H1 (cell line): ENCODE data around the gene CEBPE.

ENCODE experiments used
- CREB1 ChIP-seq: IDR thresholded peaks from 2 replicates; pipeline ENCODE4 v1.6.1; 2012; ENCODE audit warnings: inconsistent platforms
- CTCF ChIP-seq, 3 experiments: IDR thresholded peaks; 1 replicate in 2 of 3; 2 replicates in 1 of 3; pipeline versions ENCODE4 v1.5.1 to v1.6.1; 2011; ENCODE audit warnings: low read length in 3 of 3, mild to moderate bottlenecking in 3 of 3, inconsistent platforms in 2 of 3, low read depth in 1 of 3, moderate library complexity in 1 of 3; ENCODE audit not compliant: insufficient read depth in 1 of 3; ENCODE audit errors: control extremely low read depth in 1 of 3
- POLR2A ChIP-seq, 2 experiments: IDR thresholded peaks; 1 replicate in 1 of 2; 2 replicates in 1 of 2; pipeline ENCODE4 v1.6.1; 2011; ENCODE audit warnings: low read depth in 2 of 2, low read length in 2 of 2, mild to moderate bottlenecking in 2 of 2; ENCODE audit errors: control extremely low read depth in 1 of 2
- POLR2AphosphoS5 ChIP-seq: IDR thresholded peaks from 2 replicates; pipeline ENCODE4 v1.6.1; 2011; ENCODE audit warnings: low read depth, low read length
- RBBP5 ChIP-seq: IDR thresholded peaks from 2 replicates; pipeline ENCODE4 v1.7.1; 2012; ENCODE audit warnings: low read depth, mild to moderate bottlenecking, inconsistent platforms, low read length, moderate library complexity, borderline replicate concordance
- SP1 ChIP-seq: IDR thresholded peaks from 2 replicates; pipeline ENCODE4 v1.6.1; 2011; ENCODE audit warnings: low read depth, low read length
- TAF7 ChIP-seq: optimal IDR thresholded peaks from 2 replicates; pipeline ENCODE3; 2011; ENCODE audit warnings: low read depth, mild to moderate bottlenecking, inconsistent platforms, low read length, moderate library complexity, borderline replicate concordance
- ZNF274 ChIP-seq: IDR thresholded peaks from 2 replicates; pipeline ENCODE4 v1.7.0; 2012; ENCODE audit warnings: low read length, borderline replicate concordance; ENCODE audit errors: extremely low read depth

- no peak for TF ChIP-seq TAF7
- no peak for TF ChIP-seq CREB1
- TF ChIP-seq RBBP5: no peak
- no peak for TF ChIP-seq ZNF274
- no peak for TF ChIP-seq CTCF (IDR thresholded peaks at IDR 0.05; ENCODE audit: control extremely low read depth in 1 of 3, insufficient read depth in 1 of 3, low read depth in 1 of 3, low read length in 3 of 3)
- no peak for TF ChIP-seq POLR2A (IDR thresholded peaks at IDR 0.05; ENCODE audit: control extremely low read depth in 1 of 2, low read depth in 2 of 2, low read length in 2 of 2)
- no peak for TF ChIP-seq SP1
- TF ChIP-seq POLR2AphosphoS5: no peak
Observed at GRCh38 chr14:23112359-23113178, 6.5 kb downstream of the CEBPE start.
